HG03139 (cell line): Measurements from ENCODE around the gene IGF2BP3.

ENCODE experiments used
- ATAC-seq: cut with Tn5 transposase; IDR thresholded peaks from one replicate; pipeline ENCODE4 v1.9.1; 2021; ENCODE audit not compliant: unreplicated experiment

Gene IGF2BP3

DNA sequence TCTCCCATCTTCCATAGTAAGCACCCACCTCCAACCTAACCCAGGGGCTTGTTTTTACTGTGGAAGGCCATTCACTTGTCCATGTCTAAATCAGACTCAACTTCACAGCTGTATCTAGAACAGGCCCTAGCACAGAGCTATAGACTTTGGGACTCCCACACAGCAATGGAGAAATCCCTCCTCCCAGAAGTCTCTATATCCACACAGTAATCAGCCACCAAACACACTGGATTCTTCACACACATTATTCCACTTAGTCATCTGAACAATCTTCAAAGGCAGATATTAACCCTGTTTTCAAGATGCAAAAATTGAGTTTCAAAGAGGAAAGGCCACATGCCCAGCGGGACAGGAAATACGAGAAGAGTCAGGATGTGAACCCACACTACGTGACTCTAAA is 89.3 kb downstream of the IGF2BP3 start:
- no peak for ATAC-seq

DNA sequence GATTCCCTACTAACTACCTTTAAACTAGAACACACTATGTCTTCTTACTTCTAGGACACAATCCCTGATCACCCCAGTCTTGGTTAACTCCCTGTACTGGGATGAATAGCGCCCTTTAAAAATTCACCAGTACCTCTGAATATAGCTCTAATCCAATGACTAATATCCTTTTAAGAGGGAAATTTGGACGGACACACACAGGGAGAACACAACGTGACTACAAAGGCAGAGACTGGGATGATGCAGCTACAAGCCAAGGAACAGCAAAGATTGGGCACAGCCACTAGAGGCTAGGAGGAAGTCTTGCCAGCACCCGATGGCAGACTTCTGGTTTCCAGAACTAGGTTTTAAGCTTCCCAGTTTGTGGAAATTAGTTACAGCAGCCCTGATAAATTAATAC is 89.7 kb downstream of the IGF2BP3 start:
- ATAC-seq: no peak

DNA sequence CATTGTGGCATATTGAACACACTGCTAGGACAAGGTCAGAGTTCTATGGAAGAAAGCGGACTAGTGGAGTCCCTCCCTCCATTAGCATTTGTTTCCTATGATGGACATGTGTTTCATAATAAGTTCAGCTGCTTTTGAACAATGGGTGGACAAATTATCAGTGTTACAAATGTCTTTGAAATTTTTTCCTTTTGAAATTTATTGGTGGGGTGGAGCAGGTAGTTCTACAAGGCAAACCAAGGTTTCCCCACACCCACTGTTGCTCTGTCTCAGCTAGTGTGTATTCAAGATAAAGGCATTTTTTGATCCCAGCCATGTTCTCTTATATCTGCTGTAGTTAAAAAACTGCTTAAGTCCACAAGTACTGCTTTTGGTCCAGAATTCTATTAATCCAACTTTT is 91.3 kb downstream of the IGF2BP3 start:
- no peak for ATAC-seq

DNA sequence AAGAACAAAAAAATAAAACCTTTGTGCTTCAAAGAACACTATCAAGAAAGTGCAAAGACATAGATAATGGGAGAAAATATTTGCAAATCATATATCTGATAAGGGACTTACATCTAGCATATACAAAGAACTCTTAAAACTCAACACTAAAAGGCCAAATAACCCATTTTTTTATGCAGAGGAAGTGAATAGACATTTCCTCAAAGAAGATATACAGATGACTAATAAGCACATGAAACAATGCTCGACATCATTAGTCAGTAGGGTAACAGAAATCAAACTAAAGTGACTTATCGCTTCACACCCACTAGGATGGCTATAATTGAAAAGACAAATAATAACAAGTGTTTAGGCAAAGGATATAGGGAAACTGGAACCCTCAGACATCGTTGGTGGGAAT is 93.2 kb downstream of the IGF2BP3 start:
- ATAC-seq: no peak

DNA sequence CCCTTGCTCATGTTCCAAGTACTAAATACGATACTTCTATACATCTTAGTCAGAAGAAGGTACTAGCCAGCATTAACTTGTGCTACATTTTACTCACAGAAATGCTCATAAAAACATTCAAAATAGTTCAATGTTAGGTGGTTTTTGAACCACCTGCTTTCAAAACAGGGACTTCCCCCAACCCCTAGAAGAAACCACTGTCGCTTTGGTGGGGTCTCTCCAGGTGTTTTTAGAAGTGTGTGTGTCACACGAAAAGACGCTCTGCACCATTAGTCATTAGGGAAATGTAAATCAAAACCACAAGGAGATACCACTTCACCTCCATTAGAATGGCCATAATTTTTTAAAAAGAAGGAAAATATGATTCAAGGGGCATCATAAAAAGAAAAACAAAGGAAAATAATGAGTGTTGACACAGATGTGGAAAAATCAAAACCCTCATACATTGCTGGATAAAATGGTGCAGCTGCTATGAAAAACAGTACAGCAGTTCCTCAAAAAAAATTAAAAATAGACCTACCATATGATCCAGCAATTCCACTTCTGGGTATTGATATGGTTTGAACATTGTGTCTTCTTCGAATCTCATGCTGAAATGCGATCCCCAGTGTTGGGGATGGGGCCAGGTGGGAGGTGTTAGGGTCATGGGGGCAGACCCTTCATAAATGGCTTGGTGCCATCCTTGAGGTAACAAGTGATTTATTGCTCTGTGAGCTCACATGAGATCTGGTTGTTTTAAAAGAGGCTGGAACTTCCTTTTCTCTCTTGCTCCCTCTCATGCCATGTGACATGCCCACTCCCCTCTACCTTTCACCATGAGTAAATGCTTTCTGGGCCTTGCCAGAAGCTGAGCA is 96.9 kb downstream of the IGF2BP3 start:
- peak; percentile 53 for ATAC-seq

DNA sequence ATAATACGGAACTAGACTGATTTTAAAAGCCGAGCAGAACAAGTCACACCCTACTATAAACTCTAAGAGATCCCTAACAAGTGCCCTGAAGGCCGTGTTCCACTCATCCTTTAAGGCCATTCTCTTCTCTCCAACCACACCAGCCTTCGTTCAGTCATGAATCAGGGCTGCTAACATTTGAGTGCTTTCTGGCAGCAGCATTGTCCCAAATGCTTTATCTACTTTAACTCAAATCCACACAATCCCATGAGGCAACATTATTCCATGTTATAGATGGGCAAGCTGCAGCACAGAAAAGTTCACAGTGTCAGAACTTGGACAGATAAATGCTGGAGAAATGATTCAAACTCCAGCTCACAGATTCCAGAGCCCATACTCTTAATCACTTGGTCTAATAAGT is 97.7 kb downstream of the IGF2BP3 start:
- ATAC-seq: no peak

DNA sequence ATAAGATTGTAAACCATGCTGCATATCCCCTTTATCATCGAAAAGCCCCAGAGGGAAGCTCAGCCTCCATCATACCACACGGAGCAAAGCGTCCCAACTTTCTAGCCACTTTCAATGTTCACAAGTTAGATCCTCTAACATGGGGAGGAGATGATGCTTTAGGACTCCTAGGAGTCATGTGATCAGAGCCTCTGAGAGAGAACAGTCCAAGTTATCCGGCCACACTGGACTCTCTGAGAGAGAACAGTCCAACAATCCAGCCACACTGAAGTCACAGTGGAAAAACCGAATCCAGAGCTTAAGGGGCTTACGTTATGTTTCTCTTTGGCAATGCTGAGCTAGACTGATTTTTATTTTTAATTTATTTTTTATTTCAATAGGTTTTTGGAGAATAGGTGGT is 98.6 kb downstream of the IGF2BP3 start:
- no peak for ATAC-seq

DNA sequence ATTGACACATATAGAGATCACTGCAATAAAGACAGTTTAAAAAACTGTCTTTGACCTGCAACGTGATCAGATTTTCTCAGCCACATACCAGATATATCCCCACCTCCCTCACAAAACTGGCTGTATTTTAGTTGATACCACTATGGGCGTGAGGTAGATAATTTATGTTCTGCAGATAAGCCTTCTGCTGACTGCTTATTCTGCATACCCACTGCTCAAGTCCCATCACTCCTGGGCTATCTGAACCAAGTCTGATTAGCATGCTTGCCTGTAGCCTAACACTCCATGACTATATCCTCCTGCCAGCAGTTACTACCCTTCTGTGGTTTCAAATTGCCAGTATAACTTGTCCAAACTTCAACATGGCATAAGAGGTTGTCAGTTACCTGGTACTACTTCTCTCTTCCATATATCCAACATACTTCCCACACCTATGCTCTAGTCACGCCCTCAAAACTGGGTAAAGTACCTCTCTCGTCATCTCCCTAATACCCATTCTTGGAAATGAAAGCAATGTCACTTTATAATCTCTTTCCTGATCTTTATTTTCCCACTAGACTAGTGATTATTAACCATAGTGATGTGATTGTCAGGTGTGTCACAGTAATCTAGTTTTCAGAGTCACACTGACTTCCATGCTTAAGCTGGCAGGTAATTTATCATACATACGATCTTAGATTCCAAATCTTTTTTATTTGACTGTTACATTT is 100.4 kb downstream of the IGF2BP3 start:
- ATAC-seq: no peak

DNA sequence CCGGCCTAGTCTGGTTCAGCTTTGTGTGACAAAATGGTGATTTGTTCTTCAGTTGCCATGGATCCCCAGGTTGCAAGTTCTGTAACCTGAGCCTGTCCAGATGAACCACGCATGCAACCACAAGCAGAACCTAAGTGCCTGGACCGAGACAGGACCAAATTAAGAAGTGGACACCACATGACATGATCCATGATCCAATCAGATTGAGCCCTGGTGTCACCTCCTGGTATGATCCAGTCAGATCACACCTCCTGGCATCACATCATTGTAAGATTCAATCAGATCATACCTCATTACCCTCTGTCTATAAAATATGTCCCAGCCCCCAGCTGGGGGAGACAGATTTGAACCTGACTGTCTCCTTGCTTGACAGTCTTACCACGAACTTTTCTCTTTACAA is 101.2 kb downstream of the IGF2BP3 start:
- no peak for ATAC-seq

DNA sequence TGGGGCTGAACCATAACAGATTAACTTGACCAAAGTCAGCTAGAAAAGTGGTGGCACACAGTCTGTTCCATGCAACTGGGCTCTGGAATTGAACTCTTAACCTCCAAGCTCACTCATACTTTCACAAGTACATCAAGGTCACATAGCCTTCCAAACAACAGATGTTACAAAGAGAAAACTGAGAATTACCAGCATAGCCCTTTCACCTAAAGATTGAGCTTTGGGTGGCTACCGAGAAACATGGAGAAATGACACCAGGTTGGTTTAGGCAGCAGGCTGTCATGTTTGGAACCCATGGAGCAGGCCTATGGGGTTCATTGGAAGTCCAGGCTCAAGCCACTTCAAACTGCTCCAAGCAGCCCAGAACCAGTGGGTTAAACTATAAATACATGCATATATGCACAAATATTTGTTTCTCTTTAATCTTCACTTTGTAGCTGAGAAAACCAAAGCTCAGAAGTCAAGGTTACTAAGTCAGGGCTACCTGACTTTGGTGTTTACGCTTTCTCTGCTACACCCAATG is 112.1 kb downstream of the IGF2BP3 start:
- ATAC-seq: no peak

DNA sequence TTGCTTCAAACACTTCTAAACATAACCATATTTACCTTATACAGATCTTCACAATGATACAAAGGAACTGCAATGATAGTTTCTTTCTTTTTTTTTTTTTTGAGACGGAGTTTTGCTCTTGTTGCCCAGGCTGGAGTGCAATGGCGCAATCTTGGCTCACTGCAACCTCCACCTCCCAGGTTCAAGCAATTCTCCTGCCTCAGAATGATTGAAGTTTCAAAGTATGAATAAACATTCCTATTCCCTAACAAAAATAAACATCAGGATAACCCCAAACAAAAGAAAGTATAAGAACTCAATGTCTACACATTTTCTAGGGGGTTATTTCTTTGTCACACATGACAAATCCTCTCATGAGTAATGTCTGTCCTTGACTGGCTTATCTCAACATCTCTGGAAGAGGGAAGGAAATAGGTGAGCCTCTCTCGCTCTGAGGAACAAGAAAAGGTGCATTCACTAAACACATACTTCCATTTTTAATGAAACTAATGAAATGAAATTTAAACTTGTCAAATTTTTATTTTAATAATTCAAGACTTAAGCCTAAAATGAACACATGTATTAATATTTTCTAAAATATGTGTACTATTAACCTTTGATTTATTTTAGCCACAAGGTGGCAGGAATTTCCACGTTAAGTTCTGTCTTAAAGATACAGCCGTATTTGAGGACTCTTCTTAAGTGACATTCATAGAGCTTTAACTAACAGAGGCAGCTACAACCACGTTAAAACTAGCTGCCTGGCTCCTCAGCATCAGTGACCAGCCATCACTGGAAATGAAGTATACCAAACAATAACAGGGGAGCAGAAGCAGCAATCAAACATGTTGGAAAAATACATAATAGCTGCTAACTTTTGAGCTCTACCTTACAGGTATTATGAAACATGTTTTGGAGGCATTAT is 112.8 kb downstream of the IGF2BP3 start:
- no peak for ATAC-seq

DNA sequence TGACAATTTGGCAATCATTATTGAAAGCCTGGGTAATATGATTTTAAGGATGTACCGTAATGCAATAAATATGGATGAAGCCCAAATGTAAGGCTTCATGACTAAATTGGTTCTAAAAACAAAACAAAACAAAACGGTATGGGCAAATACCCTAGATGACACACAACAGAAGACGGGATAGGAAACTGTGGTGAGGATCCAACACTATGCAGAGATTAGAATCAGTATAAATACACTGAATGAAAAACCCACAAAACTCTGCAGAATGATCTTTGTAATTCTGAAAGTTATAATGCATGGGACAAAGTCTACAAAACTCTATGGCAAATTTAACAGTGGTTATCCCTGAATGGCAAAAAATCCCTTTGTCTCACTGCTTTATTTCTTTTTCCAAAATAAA is 113.6 kb downstream of the IGF2BP3 start:
- ATAC-seq: no peak

DNA sequence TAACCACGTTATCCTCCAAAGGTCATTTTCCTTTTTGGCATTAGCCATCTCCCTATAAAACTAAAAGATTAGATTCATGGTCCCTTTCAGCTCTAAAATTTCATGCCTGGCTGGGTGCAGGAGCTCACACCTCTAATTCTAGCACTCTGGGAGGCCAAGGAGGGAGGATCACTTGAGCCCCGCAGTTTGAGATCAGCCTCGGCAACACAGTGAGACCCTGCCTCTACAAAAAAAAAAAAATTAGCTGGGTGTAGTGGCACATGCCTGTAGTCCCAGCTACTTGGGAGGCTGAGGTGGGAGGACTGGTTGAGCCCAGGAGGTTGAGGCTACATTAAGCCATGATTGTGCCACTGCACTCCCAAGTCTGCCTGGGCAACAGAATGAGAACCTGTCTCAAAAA is 114.1 kb downstream of the IGF2BP3 start:
- no peak for ATAC-seq

DNA sequence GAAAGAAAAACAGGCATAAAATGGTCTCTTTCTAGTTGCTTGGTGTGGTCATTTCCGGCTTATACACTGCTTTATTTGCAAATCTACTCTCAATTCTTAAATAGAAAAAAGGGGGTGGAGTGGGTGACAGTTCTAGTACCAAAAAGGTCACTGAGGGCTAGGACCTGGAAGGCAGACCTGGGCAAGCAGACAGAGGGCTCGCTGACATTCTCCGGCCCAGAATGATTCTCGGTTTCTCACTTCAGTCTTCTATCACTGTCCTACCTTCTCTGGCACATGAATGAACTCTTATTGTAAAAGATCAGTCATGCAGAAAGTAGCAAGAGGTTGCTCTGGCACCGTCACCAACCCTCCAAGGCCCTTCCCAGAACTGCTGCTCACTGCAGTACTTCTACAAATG is 117.1 kb downstream of the IGF2BP3 start:
- ATAC-seq: no peak

DNA sequence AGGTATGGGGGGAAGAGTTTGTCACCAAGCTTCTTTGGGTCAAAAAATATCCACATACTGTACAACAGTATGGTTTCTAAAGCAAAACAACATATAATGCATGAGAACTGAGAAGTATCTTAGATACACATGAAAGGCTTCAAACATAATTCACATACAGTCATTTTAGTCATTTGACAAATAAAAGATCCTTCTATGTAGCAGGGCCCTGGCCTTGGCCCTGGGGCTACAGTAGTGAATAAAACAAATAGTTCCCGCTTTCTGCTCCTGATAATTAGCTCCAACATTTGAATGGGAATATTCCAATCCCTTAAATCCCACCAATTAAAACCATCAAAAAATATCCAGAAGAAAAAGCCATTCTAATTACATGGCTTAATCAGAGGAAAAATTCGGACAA is 119.8 kb downstream of the IGF2BP3 start:
- no peak for ATAC-seq

DNA sequence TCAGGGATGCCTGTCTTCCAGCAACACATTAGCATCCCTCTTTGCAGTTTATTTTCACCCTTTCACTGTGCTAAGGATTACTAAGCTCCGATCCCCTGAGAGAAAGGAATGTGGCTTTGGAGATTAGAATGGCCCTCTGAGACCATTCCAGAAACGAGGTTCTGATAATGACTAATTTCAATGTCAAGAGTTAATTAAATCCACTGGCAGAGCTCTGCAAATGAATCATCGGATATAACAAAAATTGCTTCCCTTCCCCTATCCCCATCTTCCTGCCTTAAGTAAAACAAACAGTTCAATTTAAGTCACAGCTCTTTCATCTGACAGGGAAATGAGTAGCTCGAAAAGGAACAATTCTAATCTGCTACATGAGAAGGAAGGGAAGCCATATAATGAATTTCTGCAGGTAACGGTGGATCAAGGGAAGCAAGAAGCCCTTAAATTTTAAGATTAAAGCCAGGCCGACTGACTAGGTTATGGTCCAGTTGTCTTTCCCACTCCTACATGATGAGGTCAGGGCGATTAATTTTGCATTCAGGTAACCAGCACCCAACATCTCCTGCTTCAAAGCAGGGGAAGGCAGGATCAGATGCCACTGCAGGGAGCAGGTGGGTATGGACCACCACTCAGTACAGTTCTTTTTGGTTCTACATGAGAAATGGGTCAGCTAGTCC is 120.7 kb downstream of the IGF2BP3 start:
- ATAC-seq: no peak

DNA sequence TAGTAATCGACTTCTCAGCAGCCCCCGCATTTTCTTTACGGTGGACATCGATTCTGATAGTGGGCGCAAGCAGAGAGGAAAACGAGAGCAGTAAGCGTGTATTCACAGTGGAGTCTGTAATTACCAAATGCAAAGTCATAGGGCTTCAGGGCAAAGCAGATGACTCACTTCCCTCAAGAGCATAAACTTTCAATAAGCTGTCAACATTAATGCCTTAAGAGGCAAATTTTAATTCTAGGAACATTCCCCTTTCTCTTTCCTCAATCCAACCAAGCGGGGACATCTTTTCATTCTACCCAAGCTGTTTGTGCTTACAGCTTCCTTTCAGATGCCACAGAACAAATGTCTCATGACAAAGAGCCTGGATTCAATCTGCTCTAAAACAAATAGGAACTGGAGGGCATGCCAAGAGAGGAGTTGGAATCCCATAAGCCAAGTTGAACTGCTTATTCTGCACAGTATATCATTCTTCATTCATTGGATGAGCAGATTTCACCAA is 122.6 kb downstream of the IGF2BP3 start:
- ATAC-seq: no peak

DNA sequence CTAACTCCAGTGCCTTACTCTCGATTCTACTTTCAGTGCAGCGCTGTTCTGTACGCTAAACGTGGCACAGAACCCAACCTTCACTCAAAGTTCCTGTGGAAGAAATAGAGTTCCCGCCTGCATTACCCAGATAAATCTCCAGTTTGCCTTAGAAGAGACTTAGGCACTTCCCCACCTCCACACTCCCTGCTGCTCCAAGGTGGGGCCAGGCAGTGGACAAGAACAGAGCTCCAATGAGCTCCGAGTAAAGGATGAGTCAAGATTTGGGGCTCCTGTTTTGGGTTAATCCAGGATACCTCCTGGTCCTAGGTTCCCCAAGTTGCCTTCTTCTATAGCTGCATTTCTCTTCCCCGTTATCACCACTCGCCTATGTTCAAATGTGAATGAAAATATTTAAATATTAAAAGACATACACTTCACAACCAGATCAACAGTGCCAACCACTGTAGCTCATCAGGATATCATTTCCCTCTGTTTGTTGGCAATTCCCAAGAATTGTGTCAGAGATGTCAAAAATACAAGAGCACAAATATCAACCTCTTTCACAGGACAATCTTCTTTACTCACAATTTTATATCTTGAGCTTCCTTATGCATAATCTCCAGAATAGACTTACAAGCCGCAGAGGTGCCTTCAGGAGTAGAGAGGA is 123.1 kb downstream of the IGF2BP3 start:
- ATAC-seq: no peak

DNA sequence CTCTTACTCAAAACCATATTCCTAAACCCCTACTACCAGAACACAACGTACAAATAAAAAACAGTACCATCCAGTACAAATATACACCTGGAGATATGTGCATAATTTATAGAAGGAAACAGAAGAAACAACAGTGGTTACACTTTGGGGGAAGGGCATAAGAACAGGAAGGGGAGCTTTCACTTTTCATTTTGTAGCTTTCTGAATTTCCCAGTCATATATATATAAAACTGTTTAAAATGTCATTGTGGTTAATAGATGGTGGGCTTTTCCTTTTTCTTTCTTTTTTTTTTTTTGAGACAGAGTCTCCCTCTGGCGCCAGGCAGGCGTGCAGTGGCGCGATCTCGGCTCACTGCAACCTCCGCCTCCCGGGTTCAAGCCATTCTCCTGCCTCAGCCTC is 124.0 kb downstream of the IGF2BP3 start:
- no peak for ATAC-seq

DNA sequence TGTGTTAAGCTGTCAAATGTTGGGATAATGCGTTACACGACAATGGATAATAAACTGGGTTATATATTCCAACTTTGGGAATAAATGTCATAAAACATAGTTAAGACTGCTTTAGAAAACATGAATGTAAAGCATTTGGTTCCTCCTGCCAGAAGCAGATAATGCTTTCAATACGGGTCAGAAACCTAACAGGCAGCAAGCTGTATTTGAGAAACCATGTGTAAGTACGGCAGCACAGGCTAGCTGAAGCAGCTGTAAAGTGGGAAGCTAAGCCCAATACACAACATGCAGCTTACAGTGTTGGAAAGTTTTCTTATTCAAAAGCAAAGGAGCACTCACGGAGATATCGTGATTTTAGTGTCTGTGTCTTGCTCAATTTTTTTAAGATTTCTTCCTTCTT is 124.7 kb downstream of the IGF2BP3 start:
- ATAC-seq: no peak
